Ishikawa (cell line): ENCODE data around the gene TXK.

Experiments
- EGR1 ChIP-seq: IDR thresholded peaks from 2 replicates; pipeline ENCODE4 v1.6.1; 2012
- EP300 ChIP-seq: IDR thresholded peaks from 2 replicates; pipeline ENCODE4 v1.6.1; 2012; ENCODE audit warnings: borderline replicate concordance
- MAX ChIP-seq: IDR thresholded peaks from 2 replicates; pipeline ENCODE4 v1.6.1; 2012
- NFIC ChIP-seq: IDR thresholded peaks from 2 replicates; pipeline ENCODE4 v1.6.1; 2012
- REST ChIP-seq: IDR thresholded peaks from 2 replicates; pipeline ENCODE4 v1.6.1; 2012; ENCODE audit warnings: low read depth, mild to moderate bottlenecking
- TEAD4 ChIP-seq: IDR thresholded peaks from 2 replicates; pipeline ENCODE4 v1.6.1; 2012
- ZBTB7A ChIP-seq: IDR thresholded peaks from 2 replicates; pipeline ENCODE4 v1.6.1; 2012; ENCODE audit warnings: low read depth

- TF ChIP-seq EP300: no peak
- no peak for TF ChIP-seq REST
- no peak for TF ChIP-seq MAX
- no peak for TF ChIP-seq EGR1
- no peak for TF ChIP-seq TEAD4
- no peak for TF ChIP-seq ZBTB7A
- no peak for TF ChIP-seq NFIC
Observed at GRCh38 chr4:48044298-48044697, 89.8 kb downstream of the TXK start.
